Measurements from ENCODE around the gene STK17B. TPM values are rescaled to one million over a fixed set of nuclear protein-coding genes. Genes with fewer than 3 reads are reported as not detected.
"Not testable (repeated sequence)": the region's sequence is repeated elsewhere in the genome, so short reads cannot be mapped to it uniquely, and the experiment has no call there.

Gene STK17B
- polyA plus RNA-seq, 2 donors = 2.2 to 2.9 TPM

DNA sequence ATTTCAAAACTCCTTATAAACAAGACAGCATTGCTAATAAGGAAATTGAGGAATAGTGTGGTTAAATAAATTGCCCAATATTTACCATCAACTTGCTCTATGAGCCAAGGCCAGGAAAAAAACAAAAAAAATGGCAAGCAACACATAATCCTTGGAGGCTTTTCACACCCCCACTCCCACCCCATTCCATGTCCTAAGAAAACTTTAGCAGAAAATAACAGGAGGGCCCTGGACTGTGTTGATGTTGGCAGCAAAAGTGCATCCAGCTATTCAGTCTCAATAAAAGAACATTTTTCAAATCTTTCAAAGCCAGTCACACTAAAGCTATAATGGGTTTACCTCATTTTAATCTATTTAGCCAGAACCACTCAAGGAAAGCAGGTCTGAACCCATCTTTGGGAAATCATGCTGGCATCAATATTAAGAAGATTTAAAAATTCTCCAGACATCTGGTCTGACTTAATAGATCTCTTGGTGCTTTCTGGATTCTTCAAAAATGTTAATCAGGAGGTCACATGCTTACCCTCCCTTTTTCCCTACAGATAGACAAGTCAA is 34.6 kb upstream of the STK17B start:
- H3K36me3 ChIP-seq (ENCODE audit: control insufficient read depth in 2 of 2, insufficient read depth in 2 of 2, low read length in 1 of 2) = no peaks in the 10 kb centered on the region
- no peak overlapping the region for H3K27ac ChIP-seq (ENCODE audit: low read depth in 2 of 2, low read length in 1 of 2)
- H3K4me1 ChIP-seq (ENCODE audit: control insufficient read depth in 2 of 2, insufficient read depth in 2 of 2, low read length in 1 of 2) = no peaks in the 10 kb centered on the region
- H3K27me3 ChIP-seq (ENCODE audit: control insufficient read depth in 1 of 2, insufficient read depth in 2 of 2, low read length in 2 of 2) = no peaks in the 10 kb centered on the region
- no peaks in the 10 kb centered on the region for H3K9me3 ChIP-seq (ENCODE audit: control insufficient read depth in 2 of 2, insufficient read depth in 1 of 2, low read depth in 1 of 2, low read length in 1 of 2)
- H3K4me3 ChIP-seq (ENCODE audit: low read depth in 1 of 2, low read length in 2 of 2) = no peak overlapping the region

DNA sequence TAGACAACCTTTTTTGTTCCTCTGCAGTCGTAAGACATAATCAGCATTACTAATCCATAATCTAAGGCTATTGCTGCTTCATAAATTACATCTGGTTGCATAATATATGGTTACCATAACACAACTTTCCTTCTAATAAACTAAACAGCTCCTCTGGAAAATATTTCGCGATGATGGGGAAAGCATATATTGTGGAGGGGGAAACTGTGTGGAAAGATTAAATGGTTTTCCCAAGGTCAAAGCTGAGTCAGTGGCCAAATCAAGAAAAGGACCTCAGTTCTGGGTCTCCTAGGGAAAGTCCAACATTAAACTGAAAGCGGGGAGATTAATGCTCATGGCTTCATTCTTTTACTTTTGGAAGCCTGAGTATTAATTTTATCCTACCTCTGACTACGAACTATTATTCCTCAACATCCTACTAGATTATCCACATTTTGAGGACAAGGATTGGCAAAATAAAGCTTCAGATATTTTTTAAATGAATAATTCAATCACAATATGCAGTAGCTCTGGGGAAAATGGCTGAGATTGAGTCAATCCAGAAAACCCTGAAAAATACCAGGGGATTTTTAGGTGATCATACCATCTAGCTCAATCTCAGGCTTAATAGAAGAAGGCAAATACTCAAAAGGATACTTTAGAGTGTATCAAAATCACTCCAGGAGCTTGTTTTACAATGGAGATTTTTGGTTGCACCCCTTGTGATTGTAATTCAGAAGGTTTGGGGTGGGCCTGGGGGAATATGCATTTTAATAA is 33.8 kb upstream of the STK17B start:
- WGBS, 2 donors = 72 to 81% methylated on average over 5 of the region's 5 CpGs
- Histone ChIP-seq H3K27me3 (ENCODE audit: control insufficient read depth in 1 of 2, insufficient read depth in 2 of 2, low read length in 2 of 2) (no peaks in the 10 kb centered on the region), H3K4me1 (ENCODE audit: control insufficient read depth in 2 of 2, insufficient read depth in 2 of 2, low read length in 1 of 2) (no peaks in the 10 kb centered on the region), H3K4me3 (ENCODE audit: low read depth in 1 of 2, low read length in 2 of 2) (no peak overlapping the region), H3K36me3 (ENCODE audit: control insufficient read depth in 2 of 2, insufficient read depth in 2 of 2, low read length in 1 of 2) (no peaks in the 10 kb centered on the region), H3K9me3 (ENCODE audit: control insufficient read depth in 2 of 2, insufficient read depth in 1 of 2, low read depth in 1 of 2, low read length in 1 of 2) (no peaks in the 10 kb centered on the region), H3K27ac (ENCODE audit: low read depth in 2 of 2, low read length in 1 of 2) (no peak overlapping the region)

DNA sequence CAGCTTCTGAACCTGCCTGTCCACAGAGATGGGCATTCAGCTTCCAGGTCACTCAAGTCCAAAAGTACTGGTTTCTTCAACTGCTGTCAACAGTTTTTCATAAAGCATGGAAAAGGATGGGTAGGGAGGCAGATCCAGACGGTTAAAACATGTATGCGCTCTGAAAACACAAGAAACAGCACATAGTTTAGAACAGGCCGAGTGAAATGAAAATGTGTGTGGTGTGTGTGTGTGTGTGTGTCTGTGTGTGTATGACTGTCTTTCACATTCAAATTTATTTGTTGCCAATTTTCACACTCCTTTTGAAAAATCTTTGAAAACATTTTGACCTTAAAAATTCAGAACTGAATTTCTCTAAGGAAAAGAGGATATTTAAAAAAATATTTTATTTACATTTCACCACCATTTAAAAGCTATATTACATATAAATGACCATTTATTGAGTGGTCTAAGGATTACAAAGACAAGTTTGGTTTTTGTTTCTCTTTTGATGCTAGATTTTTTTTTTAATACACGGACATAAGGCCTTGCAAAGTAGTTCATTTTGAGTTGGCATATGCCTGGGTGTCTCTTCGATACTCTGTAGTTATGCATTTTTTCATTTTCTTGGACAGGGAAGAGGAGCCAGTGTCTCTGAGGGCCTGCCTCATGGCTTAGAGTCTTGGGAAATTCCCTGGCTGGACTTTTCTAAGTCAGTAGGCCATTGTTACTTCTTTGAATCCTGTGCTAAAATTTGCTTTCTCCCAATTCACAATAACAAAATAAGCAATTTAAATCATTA is 30.0 kb upstream of the STK17B start:
- no peaks in the 10 kb centered on the region for H3K9me3 ChIP-seq (ENCODE audit: control insufficient read depth in 2 of 2, insufficient read depth in 1 of 2, low read depth in 1 of 2, low read length in 1 of 2)
- WGBS, 2 donors = 67 to 69% methylated on average over 5 of the region's 5 CpGs
- no peaks in the 10 kb centered on the region for H3K4me1 ChIP-seq (ENCODE audit: control insufficient read depth in 2 of 2, insufficient read depth in 2 of 2, low read length in 1 of 2)
- H3K4me3 ChIP-seq (ENCODE audit: low read depth in 1 of 2, low read length in 2 of 2) = no peak overlapping the region
- no peak overlapping the region for H3K27ac ChIP-seq (ENCODE audit: low read depth in 2 of 2, low read length in 1 of 2)
- no peaks in the 10 kb centered on the region for H3K36me3 ChIP-seq (ENCODE audit: control insufficient read depth in 2 of 2, insufficient read depth in 2 of 2, low read length in 1 of 2)
- no peaks in the 10 kb centered on the region for H3K27me3 ChIP-seq (ENCODE audit: control insufficient read depth in 1 of 2, insufficient read depth in 2 of 2, low read length in 2 of 2)

DNA sequence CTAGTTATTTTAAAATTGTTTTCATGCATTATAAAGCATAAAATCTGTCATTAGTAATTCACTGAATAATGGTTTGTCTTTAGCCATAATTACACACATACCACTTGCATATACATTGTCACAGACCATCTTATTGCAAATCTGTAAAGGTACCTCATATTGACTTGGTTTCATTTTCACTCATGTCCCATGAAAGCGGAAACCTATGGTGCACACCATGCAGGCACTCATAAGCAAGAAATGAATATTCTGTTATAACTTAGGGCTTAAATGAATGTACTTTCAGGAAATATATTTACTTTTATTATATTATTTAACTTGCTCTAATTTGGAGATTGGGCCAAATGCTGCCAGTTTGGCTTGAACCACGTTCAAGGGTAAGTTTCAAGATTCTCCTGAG is 29.2 kb upstream of the STK17B start:
- Histone ChIP-seq H3K4me3 (ENCODE audit: low read depth in 1 of 2, low read length in 2 of 2) (no peak overlapping the region), H3K4me1 (ENCODE audit: control insufficient read depth in 2 of 2, insufficient read depth in 2 of 2, low read length in 1 of 2) (no peaks in the 10 kb centered on the region), H3K36me3 (ENCODE audit: control insufficient read depth in 2 of 2, insufficient read depth in 2 of 2, low read length in 1 of 2) (no peaks in the 10 kb centered on the region), H3K27me3 (ENCODE audit: control insufficient read depth in 1 of 2, insufficient read depth in 2 of 2, low read length in 2 of 2) (no peaks in the 10 kb centered on the region), H3K9me3 (ENCODE audit: control insufficient read depth in 2 of 2, insufficient read depth in 1 of 2, low read depth in 1 of 2, low read length in 1 of 2) (no peaks in the 10 kb centered on the region), H3K27ac (ENCODE audit: low read depth in 2 of 2, low read length in 1 of 2) (no peak overlapping the region)
- 83 to 87% methylated on average over 2 of the region's 2 CpGs for WGBS, 2 donors

DNA sequence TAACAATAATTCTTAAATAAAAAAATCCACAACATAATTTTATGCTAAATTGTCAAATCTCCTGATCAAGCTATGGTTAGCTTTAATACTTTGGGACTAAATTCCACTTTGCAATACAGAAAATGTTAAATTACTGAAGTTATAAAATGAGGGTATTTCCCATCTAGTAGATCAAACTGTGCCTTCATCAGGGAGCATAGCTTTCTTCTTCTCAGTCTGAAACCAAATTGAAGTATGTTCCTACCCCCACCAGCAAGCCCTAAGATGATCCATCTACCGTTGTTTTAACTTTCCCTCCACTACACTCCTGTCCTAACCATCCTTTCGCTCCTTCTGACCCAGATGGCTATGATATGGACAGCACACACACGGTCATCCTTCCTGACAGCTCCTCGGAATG is 24.4 kb upstream of the STK17B start:
- H3K27me3 ChIP-seq (ENCODE audit: control insufficient read depth in 1 of 2, insufficient read depth in 2 of 2, low read length in 2 of 2) = no peaks in the 10 kb centered on the region
- no peaks in the 10 kb centered on the region for H3K9me3 ChIP-seq (ENCODE audit: control insufficient read depth in 2 of 2, insufficient read depth in 1 of 2, low read depth in 1 of 2, low read length in 1 of 2)
- no peak overlapping the region for H3K4me3 ChIP-seq (ENCODE audit: low read depth in 1 of 2, low read length in 2 of 2)
- 81 to 88% methylated on average over 4 of the region's 4 CpGs for WGBS, 2 donors
- no peaks in the 10 kb centered on the region for H3K4me1 ChIP-seq (ENCODE audit: control insufficient read depth in 2 of 2, insufficient read depth in 2 of 2, low read length in 1 of 2)
- H3K36me3 ChIP-seq (ENCODE audit: control insufficient read depth in 2 of 2, insufficient read depth in 2 of 2, low read length in 1 of 2) = no peaks in the 10 kb centered on the region
- no peak overlapping the region for H3K27ac ChIP-seq (ENCODE audit: low read depth in 2 of 2, low read length in 1 of 2)

DNA sequence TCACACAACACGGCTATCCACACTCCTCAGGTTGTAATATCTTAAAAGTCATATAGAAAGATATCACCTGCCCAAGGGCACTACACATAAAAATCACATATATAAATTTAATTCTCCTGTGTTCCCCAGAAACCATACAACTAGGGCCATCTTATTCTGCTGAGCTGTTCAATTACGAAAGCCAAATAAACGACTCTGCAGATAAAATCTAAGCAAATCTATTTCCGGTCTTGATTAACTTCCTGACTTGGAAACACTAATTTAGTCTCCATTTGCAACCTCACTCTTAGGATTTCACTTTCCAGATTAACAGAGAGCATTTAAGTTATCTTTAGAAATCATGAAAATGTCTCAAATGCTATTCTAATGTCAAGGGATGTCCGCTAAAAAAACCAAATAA is 23.9 kb upstream of the STK17B start:
- H3K36me3 ChIP-seq (ENCODE audit: control insufficient read depth in 2 of 2, insufficient read depth in 2 of 2, low read length in 1 of 2) = no peaks in the 10 kb centered on the region
- H3K4me3 ChIP-seq (ENCODE audit: low read depth in 1 of 2, low read length in 2 of 2) = no peak overlapping the region
- no peaks in the 10 kb centered on the region for H3K9me3 ChIP-seq (ENCODE audit: control insufficient read depth in 2 of 2, insufficient read depth in 1 of 2, low read depth in 1 of 2, low read length in 1 of 2)
- no peak overlapping the region for H3K27ac ChIP-seq (ENCODE audit: low read depth in 2 of 2, low read length in 1 of 2)
- no peaks in the 10 kb centered on the region for H3K4me1 ChIP-seq (ENCODE audit: control insufficient read depth in 2 of 2, insufficient read depth in 2 of 2, low read length in 1 of 2)
- 70 to 72% methylated on average over 5 of the region's 5 CpGs for WGBS, 2 donors
- H3K27me3 ChIP-seq (ENCODE audit: control insufficient read depth in 1 of 2, insufficient read depth in 2 of 2, low read length in 2 of 2) = no peaks in the 10 kb centered on the region

DNA sequence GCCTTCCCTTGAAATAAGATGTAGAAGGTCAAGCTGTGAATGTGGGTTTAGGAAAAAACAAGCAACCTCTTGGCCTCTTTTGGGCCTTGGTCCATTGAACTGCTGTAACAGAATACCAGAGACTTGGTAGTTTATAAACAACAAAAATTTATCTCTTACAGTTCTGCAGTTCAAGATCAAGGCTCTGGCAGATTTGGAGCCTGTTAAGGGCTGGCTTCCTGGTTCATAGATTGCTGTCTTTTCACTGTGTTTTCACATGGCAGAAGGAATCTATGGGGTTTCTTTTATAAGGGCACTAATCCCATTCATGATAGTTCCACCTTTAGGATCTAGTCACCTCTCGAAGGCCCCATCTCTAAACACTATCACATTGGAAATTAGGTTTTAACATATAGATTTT is 20.2 kb upstream of the STK17B start:
- Histone ChIP-seq H3K27me3 (ENCODE audit: control insufficient read depth in 1 of 2, insufficient read depth in 2 of 2, low read length in 2 of 2) (no peaks in the 10 kb centered on the region), H3K27ac (ENCODE audit: low read depth in 2 of 2, low read length in 1 of 2) (no peak overlapping the region), H3K36me3 (ENCODE audit: control insufficient read depth in 2 of 2, insufficient read depth in 2 of 2, low read length in 1 of 2) (no peaks in the 10 kb centered on the region), H3K4me3 (ENCODE audit: low read depth in 1 of 2, low read length in 2 of 2) (no peak overlapping the region), H3K4me1 (ENCODE audit: control insufficient read depth in 2 of 2, insufficient read depth in 2 of 2, low read length in 1 of 2) (no peaks in the 10 kb centered on the region), H3K9me3 (ENCODE audit: control insufficient read depth in 2 of 2, insufficient read depth in 1 of 2, low read depth in 1 of 2, low read length in 1 of 2) (no peaks in the 10 kb centered on the region)
- WGBS, 2 donors = 86 to 97% methylated on average over 1 of the region's 1 CpG

DNA sequence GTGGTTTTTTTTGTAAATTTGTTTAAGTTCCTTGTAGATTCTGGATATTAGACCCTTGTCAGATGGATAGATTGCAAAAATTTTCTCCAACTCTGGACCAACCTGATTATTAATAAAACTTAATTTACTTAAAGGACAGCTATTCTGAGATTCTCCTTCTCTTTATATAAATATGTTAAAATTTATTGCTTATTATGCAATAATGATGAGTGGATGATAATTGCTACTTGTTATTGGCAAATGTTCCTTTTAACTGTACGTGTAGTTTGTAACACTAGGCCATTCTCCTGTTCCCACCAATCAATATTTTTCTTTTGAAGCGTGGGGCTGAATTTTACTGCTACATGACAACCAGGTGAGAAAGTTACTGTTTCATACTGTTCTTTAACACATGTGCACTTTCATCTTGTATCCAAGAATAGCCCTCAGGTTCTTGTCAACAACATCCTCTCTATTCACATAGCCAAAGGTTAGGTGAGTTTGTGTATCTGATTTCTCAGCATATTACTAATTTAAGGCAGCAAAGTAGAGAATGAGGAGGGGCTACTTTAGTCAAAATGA is 16.6 kb upstream of the STK17B start:
- no peak overlapping the region for H3K4me3 ChIP-seq (ENCODE audit: low read depth in 1 of 2, low read length in 2 of 2)
- no peaks in the 10 kb centered on the region for H3K9me3 ChIP-seq (ENCODE audit: control insufficient read depth in 2 of 2, insufficient read depth in 1 of 2, low read depth in 1 of 2, low read length in 1 of 2)
- H3K36me3 ChIP-seq (ENCODE audit: control insufficient read depth in 2 of 2, insufficient read depth in 2 of 2, low read length in 1 of 2) = no peaks in the 10 kb centered on the region
- no peaks in the 10 kb centered on the region for H3K27me3 ChIP-seq (ENCODE audit: control insufficient read depth in 1 of 2, insufficient read depth in 2 of 2, low read length in 2 of 2)
- H3K4me1 ChIP-seq (ENCODE audit: control insufficient read depth in 2 of 2, insufficient read depth in 2 of 2, low read length in 1 of 2) = no peaks in the 10 kb centered on the region
- WGBS, 2 donors = 78 to 88% methylated on average over 2 of the region's 2 CpGs
- H3K27ac ChIP-seq (ENCODE audit: low read depth in 2 of 2, low read length in 1 of 2) = no peak overlapping the region

DNA sequence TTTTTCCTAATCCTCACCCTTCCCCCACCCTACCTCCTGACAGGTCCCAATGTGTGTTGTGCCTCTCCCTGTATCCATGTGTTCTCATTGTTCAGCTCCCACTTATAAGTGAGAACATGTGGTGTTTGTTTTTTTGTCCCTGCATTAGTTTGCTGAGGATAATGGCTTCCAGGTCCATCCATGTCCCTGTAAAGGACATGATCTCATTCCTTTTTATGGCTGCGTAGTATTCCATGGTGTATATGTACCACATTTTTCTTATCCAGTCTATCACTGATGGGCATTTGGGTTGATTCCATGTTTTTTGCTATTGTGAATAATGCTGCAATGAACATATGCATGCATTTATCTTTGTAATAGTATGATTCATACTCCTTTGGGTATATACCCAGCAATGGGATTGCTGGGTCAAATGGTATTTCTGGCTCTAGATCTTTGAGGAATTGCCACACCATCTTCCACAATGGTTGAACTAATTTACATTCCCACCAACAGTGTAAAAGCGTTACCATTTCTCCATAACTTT is 15.9 kb upstream of the STK17B start:
- not testable (repeated sequence) for H3K4me1 ChIP-seq (ENCODE audit: control insufficient read depth in 2 of 2, insufficient read depth in 2 of 2, low read length in 1 of 2); H3K4me3 ChIP-seq (ENCODE audit: low read depth in 1 of 2, low read length in 2 of 2); H3K27ac ChIP-seq (ENCODE audit: low read depth in 2 of 2, low read length in 1 of 2); H3K27me3 ChIP-seq (ENCODE audit: control insufficient read depth in 1 of 2, insufficient read depth in 2 of 2, low read length in 2 of 2); H3K9me3 ChIP-seq (ENCODE audit: control insufficient read depth in 2 of 2, insufficient read depth in 1 of 2, low read depth in 1 of 2, low read length in 1 of 2); H3K36me3 ChIP-seq (ENCODE audit: control insufficient read depth in 2 of 2, insufficient read depth in 2 of 2, low read length in 1 of 2)
- WGBS, 2 donors = 94 to 99% methylated on average over 2 of the region's 2 CpGs
